NCI-H1436 (cell line): ENCODE measurements around the gene KCNAB3.
A peak's percentile ranks its signal among the peaks of the same experiment; 100 is the strongest.

Experiments
- DNase-seq: peaks from one replicate; lab custom pipeline; 2025; lab: John Stamatoyannopoulos, UW

KCNAB3 gene

GRCh38 chr17:7903154-7904103 lies 26.2 kb downstream of the KCNAB3 start:
- no peak for DNase-seq

DNA sequence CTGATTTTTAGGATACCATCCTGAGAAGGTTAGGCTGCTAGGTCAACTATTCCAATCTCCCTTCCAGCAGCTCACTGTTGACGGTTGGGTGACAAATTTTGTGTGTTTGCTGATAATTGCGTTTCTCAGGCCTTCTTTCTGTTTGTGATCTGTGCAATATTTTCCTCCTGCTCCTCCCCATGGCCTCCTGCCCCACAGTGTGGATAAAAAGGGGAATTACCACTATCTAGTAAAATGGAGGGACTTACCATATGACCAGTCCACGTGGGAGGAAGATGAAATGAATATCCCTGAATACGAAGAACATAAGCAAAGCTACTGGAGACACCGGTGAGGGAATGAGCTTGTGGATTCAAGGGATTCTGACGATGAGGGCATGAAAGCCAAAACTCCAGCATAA lies 31.9 kb downstream of the KCNAB3 start:
- DNase-seq: no peak

- DNase-seq: no peak
Measured at GRCh38 chr17:7897090-7897489, 32.6 kb downstream of the KCNAB3 start.

DNA sequence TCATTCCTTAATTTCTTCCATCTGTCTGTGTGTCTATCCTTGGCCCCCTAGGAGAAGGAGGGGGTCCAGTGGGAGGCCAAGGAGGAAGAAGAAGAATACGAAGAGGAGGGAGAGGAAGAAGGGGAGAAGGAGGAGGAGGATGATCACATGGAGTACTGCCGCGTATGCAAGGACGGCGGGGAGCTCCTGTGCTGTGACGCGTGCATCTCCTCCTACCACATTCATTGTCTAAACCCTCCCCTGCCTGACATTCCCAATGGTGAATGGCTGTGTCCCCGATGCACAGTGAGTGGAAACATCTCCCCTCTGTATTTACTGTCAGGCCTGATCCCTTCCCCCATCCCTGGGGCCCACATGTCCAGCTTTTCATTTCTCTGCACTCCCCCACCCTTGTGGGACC lies 34.8 kb downstream of the KCNAB3 start:
- no peak for DNase-seq

DNA sequence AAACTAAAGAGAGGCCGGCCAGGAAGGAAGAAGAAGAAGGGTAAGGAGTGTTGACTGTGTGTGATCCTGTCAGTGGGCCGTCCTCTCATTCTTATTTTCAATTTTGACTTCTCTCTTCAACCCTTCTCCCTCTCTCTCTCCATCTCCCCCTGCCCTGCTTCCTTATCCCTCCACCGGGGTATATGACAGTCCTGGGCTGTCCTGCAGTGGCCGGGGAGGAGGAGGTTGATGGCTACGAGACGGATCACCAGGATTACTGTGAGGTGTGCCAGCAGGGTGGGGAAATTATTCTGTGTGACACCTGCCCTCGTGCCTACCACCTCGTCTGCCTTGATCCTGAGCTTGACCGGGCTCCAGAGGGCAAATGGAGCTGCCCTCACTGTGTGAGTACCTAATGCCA lies 35.4 kb downstream of the KCNAB3 start:
- no peak for DNase-seq

GRCh38 chr17:7893187-7893880 lies 36.3 kb downstream of the KCNAB3 start:
- DNase-seq: no peak

DNA sequence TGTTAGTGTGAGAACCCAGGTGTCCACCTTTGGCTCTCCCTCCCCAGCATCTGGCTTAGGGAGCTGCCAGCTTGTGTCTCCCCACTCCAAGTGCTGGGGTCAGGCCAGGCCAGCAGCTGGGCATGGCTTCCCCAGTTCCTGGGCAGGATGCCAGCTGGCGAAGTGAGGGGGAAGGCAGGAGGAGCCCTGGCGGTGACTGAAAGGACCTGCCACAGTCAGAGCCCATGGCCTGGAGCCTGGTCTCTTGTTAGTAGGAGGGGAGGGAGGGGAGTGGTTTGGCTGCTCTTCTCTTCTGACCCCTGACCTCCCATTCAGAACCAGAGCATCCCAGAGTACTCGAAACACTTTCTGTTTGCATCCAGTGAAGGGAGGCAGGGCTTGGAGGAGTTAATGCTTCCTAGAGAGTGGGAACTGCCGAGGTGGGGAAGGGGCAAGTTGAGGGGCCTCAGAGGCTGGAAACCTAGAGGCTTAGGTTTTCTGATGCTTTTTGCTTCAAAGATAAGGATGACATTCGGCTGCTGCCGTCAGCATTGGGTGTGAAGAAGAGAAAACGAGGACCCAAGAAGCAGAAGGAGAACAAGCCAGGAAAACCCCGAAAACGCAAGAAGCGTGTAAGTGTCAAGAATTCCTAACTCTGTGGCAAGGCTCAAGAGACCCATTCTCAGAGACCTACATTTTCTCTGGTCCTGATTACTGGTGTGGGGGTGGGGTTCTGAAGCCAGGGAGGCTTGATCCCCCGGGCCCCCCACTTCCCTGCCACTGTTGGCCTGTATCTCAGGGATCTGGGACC lies 40.3 kb downstream of the KCNAB3 start:
- peak; percentile 87 for DNase-seq

- no peak for DNase-seq
Measured at GRCh38 chr17:7888184-7888920, 41.3 kb downstream of the KCNAB3 start, which contains the start of gene CHD3. CHD3 (plus strand) TSS chr17:7888789; CDS start chr17:7889001, 212 bp downstream.

GRCh38 chr17:7887482-7888183 lies 42.0 kb downstream of the KCNAB3 start:
- peak; percentile 93 for DNase-seq

DNA sequence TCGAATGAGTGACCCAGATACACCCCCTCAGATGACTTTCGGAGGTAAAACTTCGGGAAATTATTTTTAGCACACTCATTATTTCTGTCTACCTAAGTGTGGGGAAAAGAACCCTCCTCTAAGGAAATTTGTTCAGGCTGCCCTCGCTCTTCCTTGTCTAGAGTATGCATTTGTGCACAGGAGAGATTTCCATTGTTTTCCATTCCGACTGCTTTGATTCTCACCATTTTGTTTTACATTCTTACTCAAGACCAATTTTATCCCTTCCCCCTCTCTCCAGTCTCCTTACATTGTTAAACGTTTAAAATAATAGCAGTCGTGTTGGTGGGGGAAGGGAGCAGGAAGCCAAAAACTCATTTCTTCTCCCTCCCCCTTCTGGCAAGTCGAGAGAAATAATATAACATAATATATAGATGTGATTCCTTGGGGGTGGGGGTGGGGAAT lies 42.6 kb downstream of the KCNAB3 start:
- no peak for DNase-seq

DNA sequence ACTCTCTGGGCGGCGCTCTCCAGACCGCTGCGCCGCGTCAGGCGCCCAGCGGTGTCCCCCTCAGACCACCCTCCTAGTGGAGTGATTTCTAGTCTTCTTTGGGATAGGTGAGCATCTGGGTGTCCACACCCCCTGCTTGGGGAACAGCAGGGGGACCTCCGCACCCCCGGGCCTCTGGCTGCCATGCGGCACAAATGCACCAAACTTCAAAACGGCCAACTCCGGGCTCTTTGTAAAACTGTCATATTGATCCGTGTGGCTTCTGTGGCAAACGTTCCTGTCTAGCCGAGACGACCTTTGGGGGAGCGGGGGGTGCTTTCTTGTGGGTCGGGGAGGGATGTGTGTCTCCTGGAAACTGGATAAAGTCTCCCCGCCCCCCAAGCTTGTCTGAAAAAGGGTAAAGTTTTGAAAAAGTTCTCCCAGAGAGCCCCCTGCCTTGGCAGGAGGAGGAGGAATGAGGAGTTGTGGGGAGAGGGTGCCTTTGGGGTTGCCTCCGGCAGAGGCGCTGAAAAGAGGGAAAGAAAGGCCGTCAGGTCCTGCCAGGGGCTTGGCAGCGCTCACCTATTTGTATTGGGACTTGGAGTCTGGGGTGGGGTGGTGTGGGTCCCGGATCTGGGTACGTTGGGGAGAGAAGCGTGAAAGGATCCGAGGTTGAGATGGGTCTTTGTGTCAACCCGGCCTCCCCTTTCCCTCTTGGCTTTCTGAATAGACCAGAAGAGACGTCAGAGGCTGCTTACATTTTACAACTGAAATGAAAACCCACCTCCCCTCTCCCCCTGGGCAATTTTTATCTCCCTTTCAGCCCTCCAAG lies 43.2 kb downstream of the KCNAB3 start:
- no peak for DNase-seq

- DNase-seq: no peak
Measured at GRCh38 chr17:7885367-7886226, 44.1 kb downstream of the KCNAB3 start.

DNA sequence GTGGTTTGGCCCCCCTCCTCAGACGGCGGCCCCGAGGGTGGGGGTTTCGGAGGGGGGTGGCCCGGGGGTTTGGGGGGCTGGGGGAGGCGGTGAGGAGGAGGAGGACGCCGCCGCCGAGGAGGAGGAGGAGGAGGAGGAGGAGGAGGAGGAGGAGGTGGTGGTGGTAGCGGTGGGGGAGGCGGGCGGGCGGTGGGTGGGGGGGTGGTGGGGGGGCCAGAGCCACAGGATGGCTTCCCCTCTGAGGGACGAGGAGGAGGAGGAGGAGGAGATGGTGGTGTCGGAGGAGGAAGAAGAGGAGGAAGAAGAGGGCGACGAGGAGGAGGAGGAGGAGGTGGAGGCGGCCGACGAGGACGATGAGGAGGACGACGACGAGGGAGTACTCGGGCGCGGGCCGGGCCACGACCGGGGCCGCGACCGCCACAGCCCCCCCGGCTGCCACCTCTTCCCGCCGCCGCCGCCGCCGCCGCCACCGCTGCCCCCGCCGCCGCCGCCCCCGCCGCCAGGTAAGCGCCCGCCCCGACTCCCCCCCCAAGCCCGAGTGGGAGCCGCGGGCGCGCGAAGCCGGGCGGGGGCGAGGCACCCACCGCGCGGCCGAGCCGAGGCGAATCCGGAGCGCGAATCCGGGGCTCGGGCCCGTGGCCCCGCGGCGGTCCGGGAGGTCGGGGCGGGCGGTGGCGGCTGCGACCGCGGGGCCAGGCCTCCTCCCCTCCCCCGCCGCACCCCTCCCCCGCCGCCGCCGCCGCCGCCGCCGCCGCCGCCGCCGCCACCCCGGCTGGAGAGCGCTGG lies 44.9 kb downstream of the KCNAB3 start:
- no peak for DNase-seq

DNA sequence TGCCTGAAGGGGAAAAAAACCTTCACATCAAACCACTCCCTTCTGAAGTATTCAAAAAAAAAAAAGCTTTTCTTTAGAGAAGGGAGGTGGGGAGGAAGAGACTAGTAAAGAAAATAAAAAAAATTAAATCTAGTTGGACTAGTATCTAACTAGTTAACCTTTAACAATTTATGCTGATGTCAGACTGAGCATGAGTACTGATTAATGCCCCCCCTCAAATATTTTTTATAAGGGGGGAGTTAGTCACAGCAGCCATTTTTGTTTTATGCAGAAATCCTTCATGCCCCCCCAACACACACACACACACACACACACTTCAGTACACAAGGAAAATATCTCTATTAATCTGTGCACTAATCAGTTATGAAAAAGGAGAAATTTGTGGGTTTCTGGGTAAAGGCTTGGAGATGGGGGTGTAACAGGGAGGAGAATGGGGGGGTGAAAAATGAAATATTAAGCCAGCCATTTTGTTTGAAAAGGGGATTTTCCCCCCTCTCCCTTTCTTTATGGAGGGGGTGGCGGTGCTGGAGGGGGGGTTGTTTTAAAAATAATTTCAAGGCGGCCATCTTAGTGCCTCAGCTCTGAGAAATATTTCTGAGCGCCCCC lies 45.8 kb downstream of the KCNAB3 start:
- no peak for DNase-seq

GRCh38 chr17:7882629-7883028 lies 47.0 kb downstream of the KCNAB3 start:
- DNase-seq: no peak

DNA sequence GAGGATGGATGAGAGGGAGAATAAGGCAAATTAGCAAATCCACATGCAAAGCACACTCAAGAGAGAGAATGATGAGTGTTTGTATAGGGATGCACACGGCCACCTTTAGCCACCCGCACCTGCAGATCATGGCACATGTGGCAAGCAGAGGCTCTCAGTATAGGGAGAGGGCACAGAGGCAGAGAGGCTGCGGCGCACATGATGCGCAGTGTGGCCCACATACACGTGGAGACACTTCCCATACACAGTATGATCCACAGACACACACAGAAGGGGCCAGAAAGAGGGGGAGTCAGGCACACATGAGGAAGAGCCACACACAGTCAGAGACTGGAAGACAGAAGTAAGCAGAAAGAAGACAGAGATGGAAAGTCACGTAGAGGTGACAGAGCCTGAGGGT lies 47.6 kb downstream of the KCNAB3 start:
- no peak for DNase-seq

GRCh38 chr17:7881276-7882054 lies 48.2 kb downstream of the KCNAB3 start:
- no peak for DNase-seq
